OCI-LY3 (cell line): ENCODE results near the gene HDAC7.

ENCODE experiments used
- H2AFZ ChIP-seq: fragments of 200-600, 300-600 bp; shearing (Covaris generic); 2 replicates; pipeline ENCODE4 v1.6.0; 2014; ENCODE audit warnings: antibody characterized with exemption, low read depth, low read length
- H3K27ac ChIP-seq: fragments of 200-600, 300-600 bp; sonication (generic); 2 replicates; pipeline ENCODE4 v1.5.1; 2014; ENCODE audit warnings: mild to moderate bottlenecking, low read length, moderate library complexity, mixed read lengths
- H3K27me3 ChIP-seq: fragments of 200-600, 300-600 bp; sonication (generic); 2 replicates; pipeline ENCODE4 v1.6.1; 2014; ENCODE audit warnings: low read depth, low read length, mixed read lengths
- H3K36me3 ChIP-seq: fragments of 200-600, 300-600 bp; sonication (generic); replicated peaks from 2 replicates; pipeline ENCODE3; 2014; ENCODE audit warnings: low read depth, low read length, mixed read lengths
- H3K4me1 ChIP-seq: fragments of 300-600, 200-600 bp; sonication (generic); 2 replicates; pipeline ENCODE4 v1.6.1; 2014; ENCODE audit warnings: low read length, mixed read lengths
- H3K4me2 ChIP-seq: fragments of 200-600, 300-600 bp; sonication (generic); 2 replicates; pipeline ENCODE4 v1.6.1; 2014; ENCODE audit warnings: low read length, mixed read lengths
- H3K4me3 ChIP-seq: fragments of 300-600, 200-600 bp; sonication (generic); 2 replicates; pipeline ENCODE4 v1.5.1; 2014; ENCODE audit warnings: antibody characterized with exemption, mild to moderate bottlenecking, low read length, moderate library complexity
- H3K79me2 ChIP-seq: fragments of 300-600, 200-600 bp; shearing (Covaris generic); 2 replicates; pipeline ENCODE4 v1.6.1; 2014; ENCODE audit warnings: mild to moderate bottlenecking, low read length, mixed read lengths
- H3K9ac ChIP-seq: fragments of 300-600, 200-600 bp; shearing (Covaris generic); 2 replicates; pipeline ENCODE4 v1.6.0; 2014; ENCODE audit warnings: mild to moderate bottlenecking, low read length, moderate library complexity
- H3K9me3 ChIP-seq: fragments of 200-600, 300-600 bp; shearing (Covaris generic); 2 replicates; pipeline ENCODE4 v1.6.1; 2014; ENCODE audit warnings: low read length, mixed read lengths; ENCODE audit not compliant: insufficient read depth
- H4K20me1 ChIP-seq: fragments of 200-600, 300-600 bp; sonication (generic); 2 replicates; pipeline ENCODE4 v1.6.1; 2016; ENCODE audit warnings: low read length, mixed read lengths; ENCODE audit not compliant: insufficient read depth
- EZH2phosphoT487 ChIP-seq: fragments of 200-600 bp; shearing (Covaris generic); IDR thresholded peaks from 2 replicates; pipeline ENCODE4 v1.6.1; 2018; ENCODE audit warnings: antibody characterized with exemption, mixed run types, low read depth
- TF ChIP-seq, protein P1 (sequence below): fragments of 200-600, 300-600 bp; sonication (generic); IDR thresholded peaks from 2 replicates; pipeline ENCODE4 v1.5.1; 2014; ENCODE audit warnings: antibody characterized with exemption, low read length, low read depth

Gene HDAC7

DNA sequence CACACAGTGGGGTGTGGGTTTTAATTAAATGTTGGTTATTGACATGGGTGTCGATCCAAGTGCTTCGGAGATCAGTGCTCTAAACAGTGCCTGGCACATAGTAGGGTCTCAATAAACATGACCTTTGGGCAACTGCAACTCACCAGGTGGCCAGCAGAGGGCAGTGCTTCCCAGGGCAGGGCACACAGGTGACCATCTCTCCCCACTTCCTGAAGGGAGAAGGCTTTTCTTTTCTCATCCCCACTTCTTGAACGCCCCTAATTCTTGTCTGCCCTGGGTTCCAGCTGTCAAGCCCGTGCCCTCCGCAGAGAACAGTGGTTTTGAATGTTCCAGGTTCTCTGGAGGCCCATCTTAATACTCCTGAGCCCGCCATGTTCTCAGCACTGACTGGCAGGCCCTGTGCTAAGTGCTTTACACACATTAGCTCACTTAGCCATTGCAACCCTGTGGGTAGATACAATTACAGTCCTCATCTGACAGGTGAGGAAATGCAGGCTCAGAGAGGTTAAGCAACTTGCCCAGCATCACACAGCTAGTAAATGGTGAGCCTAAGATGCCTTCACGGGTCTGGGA lies 77.4 kb downstream of the HDAC7 start:
- no peaks in the 10 kb centered on the region for H3K36me3 ChIP-seq
- no peaks in the 10 kb centered on the region for H4K20me1 ChIP-seq
- no peak overlapping the region for H3K27ac ChIP-seq
- no peak overlapping the region for H3K4me3 ChIP-seq
- H2AFZ ChIP-seq: no peak overlapping the region
- peaks cover 31% of the 10 kb centered on the region for H3K27me3 ChIP-seq
- TF ChIP-seq, protein P1, sequence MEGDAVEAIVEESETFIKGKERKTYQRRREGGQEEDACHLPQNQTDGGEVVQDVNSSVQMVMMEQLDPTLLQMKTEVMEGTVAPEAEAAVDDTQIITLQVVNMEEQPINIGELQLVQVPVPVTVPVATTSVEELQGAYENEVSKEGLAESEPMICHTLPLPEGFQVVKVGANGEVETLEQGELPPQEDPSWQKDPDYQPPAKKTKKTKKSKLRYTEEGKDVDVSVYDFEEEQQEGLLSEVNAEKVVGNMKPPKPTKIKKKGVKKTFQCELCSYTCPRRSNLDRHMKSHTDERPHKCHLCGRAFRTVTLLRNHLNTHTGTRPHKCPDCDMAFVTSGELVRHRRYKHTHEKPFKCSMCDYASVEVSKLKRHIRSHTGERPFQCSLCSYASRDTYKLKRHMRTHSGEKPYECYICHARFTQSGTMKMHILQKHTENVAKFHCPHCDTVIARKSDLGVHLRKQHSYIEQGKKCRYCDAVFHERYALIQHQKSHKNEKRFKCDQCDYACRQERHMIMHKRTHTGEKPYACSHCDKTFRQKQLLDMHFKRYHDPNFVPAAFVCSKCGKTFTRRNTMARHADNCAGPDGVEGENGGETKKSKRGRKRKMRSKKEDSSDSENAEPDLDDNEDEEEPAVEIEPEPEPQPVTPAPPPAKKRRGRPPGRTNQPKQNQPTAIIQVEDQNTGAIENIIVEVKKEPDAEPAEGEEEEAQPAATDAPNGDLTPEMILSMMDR: peak; percentile 93
- TF ChIP-seq EZH2phosphoT487: no peak
- peaks cover 34% of the 10 kb centered on the region for H3K4me1 ChIP-seq
- no peak overlapping the region for H3K4me2 ChIP-seq
- no peaks in the 10 kb centered on the region for H3K9me3 ChIP-seq
- H3K79me2 ChIP-seq: no peaks in the 10 kb centered on the region
- no peak overlapping the region for H3K9ac ChIP-seq

DNA sequence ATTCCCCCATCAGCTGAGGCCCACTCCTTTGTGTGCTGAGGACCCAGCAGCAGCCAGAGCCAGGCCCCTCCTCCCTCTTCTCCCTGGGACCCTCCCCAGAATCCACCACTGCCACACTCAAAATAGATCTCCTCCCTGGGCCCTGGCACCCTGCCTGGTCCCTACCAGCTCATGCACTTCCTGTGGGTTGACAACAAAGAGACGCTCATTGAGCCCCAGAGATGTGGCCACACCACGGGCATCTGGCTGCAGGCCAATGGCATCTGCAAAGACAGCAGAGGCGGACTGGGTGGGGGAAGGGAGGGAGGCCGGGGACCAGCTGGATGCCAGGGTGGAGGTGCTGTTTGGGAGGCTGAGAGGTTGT lies 78.4 kb downstream of the HDAC7 start:
- H4K20me1 ChIP-seq: no peaks in the 10 kb centered on the region
- peak overlapping the region; percentile 64; the same call in 1 of the 2 replicates for H3K9ac ChIP-seq
- no peaks in the 10 kb centered on the region for H3K79me2 ChIP-seq
- no peak overlapping the region for H3K27ac ChIP-seq
- peaks cover 24% of the 10 kb centered on the region for H3K4me1 ChIP-seq
- H3K4me3 ChIP-seq: no peak overlapping the region
- no peaks in the 10 kb centered on the region for H3K9me3 ChIP-seq
- TF ChIP-seq, protein P1: no peak
- no peak for TF ChIP-seq EZH2phosphoT487
- peak overlapping the region; percentile 80 for H3K4me2 ChIP-seq
- H3K27me3 ChIP-seq: peaks cover 28% of the 10 kb centered on the region
- no peak overlapping the region for H2AFZ ChIP-seq
- H3K36me3 ChIP-seq: no peaks in the 10 kb centered on the region

DNA sequence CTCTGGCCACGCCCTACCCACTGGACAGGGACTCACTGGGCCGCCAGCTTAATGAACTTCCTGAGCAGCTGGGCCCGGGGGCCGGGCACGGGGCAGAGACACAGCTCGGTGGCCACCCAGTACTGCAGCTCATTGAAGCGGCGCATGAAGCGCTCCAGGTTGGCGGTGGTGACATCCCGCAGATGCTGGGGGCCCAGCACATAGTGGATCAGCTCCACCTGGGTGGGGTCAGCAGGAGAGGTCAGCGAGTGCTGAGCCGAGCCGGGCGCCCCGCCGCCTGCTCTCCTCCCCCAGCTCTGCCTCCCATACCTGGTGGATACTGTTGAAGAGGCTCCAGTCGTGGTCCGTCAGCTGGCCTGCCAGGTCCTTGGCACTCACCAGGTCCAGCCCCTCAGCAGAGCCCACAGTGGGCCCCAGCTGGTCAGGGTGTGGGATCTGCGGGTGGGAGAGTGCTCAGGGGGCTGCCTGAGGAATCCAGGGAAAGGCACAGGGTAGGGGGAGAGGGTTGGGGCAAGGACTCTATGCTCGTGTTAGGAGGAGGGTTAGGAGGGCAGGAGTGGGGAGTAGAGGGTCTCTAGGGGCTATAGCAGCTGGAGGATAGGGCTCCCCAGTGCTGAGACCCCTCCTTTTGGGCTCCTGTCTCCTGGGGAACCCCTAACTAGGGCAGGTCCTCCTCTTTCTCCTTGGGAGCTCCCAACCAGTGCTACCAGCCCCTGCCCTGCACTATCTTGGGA lies 78.9 kb downstream of the HDAC7 start:
- H3K9me3 ChIP-seq: no peaks in the 10 kb centered on the region
- H4K20me1 ChIP-seq: no peaks in the 10 kb centered on the region
- peak overlapping the region; percentile 69 for H3K4me3 ChIP-seq
- H3K27me3 ChIP-seq: peaks cover 28% of the 10 kb centered on the region
- peak overlapping the region; percentile 64 for H3K9ac ChIP-seq
- H3K36me3 ChIP-seq: no peaks in the 10 kb centered on the region
- peaks cover 23% of the 10 kb centered on the region for H3K4me1 ChIP-seq
- H3K27ac ChIP-seq: 0 out of 2 replicates have a peak overlapping the region, but pooled peaks have one; percentile 5
- H3K79me2 ChIP-seq: no peaks in the 10 kb centered on the region
- H3K4me2 ChIP-seq: peak overlapping the region; percentile 80
- TF ChIP-seq, protein P1: no peak
- TF ChIP-seq EZH2phosphoT487: no peak
- H2AFZ ChIP-seq: no peak overlapping the region; the same call in 1 of the 2 replicates

DNA sequence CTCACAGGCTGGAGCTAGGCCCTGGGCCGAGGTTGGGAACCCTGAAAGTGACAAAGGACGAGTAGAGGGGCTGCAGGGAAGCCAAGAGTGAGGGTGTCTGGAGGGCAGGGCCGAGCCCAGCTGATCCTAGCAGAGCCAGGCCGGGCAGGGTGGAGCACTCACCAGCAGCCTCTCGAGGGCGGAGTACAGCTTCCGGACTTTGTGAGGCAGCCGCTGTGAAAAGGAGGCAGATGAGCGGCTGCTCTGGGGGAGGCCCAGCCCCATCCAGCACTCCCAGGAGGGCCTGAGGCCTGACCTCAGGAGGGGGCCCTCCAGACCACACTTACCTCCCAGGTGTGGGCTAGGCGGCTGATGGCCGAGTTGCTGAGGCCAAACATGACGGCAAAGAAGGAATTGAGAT lies 79.7 kb downstream of the HDAC7 start:
- H2AFZ ChIP-seq: peak overlapping the region; percentile 61; the same call in 1 of the 2 replicates
- no peaks in the 10 kb centered on the region for H4K20me1 ChIP-seq
- H3K4me1 ChIP-seq: peaks cover 23% of the 10 kb centered on the region
- peak overlapping the region; percentile 64 for H3K9ac ChIP-seq
- H3K79me2 ChIP-seq: no peaks in the 10 kb centered on the region
- 0 out of 2 replicates have a peak overlapping the region, but pooled peaks have one; percentile 5 for H3K27ac ChIP-seq
- no peaks in the 10 kb centered on the region for H3K36me3 ChIP-seq
- TF ChIP-seq, protein P1: no peak
- TF ChIP-seq EZH2phosphoT487: no peak
- H3K4me3 ChIP-seq: peak overlapping the region; percentile 69
- no peaks in the 10 kb centered on the region for H3K9me3 ChIP-seq
- H3K4me2 ChIP-seq: peak overlapping the region; percentile 80
- peaks cover 23% of the 10 kb centered on the region for H3K27me3 ChIP-seq
